HG03280 (cell line): ENCODE results near the gene MAPRE2.

ENCODE experiments used
- ATAC-seq: cut with Tn5 transposase; IDR thresholded peaks from one replicate; pipeline ENCODE4 v1.9.1; 2021; ENCODE audit warnings: mild to moderate bottlenecking, moderate library complexity; ENCODE audit not compliant: unreplicated experiment

Gene MAPRE2

DNA sequence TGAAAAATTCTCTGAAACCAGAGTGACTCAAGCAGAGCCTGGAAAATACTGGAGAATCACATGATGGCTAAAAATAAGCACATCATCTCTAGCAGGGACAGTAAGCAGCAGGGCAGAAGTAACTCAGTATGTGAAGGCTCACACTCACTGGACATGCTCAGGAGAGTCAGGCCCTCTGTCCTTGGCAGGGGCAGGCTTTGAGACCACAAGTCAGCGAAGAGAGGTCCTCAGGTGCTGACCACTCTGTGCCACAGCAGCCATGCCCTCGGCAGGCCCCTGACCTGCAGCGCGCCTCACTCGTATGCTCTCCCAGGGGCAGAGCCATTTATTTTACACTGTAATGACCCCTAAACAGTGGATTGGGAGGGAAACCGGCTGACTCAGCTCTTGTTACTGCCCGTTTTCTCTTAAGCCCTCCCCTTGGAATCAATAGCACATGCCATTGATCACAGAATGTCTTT is 76.8 kb downstream of the MAPRE2 start:
- no peak for ATAC-seq

DNA sequence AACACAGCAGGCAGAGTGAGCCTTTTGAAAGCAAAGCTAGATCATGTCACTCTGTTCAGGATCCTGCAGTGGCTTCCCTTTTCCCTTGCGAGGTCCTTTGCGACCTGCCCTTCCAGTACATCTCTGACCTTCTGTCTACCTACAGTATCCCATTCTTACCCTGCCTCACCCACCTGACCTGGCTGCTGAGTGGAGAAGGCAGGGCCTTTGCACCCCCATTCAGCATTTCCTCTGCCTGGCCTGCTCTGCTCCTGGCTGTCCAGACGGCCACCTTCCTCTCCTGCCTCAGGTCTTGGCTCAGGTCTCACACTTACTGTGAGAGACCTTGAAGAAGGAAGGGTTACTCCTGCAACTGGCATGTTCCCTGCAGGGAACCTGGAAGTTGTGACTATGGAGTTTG is 77.4 kb downstream of the MAPRE2 start:
- no peak for ATAC-seq

DNA sequence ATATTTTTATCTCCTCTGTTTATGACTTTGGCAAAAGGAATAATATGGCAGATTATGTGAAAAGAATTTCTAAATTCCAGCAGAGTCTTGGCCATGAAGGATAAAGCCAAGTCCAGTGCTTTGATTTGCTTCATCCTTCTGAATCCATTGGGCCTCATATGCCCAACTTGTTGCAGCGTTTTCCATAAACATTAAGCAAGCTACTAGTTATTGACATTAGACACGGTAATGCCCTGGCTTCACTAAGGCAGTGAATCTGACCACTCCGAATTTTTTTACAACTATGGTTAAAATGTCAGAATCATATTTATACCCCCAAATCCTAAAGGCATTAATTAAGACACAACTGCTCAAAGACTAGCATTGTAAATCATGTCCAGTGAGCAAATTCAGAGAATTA is 79.8 kb downstream of the MAPRE2 start:
- no peak for ATAC-seq

DNA sequence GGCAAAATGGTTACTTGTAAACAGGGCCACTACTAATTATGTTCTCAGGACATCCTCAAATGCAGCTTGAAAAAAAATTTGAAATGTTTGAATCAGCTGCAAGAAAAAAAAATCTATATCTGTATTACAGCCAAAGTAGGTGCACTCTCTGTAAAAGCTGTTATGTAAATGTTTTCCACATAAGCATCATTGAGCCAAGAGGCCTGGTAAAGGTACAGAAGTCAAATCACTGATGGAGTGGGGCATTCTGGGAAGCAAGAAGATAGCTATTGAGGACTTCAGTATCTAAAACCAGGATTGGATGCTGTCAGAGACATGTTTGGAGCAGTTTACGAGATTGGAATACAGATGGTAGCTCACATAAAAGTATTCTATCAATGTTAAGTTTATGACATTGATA is 80.3 kb downstream of the MAPRE2 start:
- ATAC-seq = no peak

DNA sequence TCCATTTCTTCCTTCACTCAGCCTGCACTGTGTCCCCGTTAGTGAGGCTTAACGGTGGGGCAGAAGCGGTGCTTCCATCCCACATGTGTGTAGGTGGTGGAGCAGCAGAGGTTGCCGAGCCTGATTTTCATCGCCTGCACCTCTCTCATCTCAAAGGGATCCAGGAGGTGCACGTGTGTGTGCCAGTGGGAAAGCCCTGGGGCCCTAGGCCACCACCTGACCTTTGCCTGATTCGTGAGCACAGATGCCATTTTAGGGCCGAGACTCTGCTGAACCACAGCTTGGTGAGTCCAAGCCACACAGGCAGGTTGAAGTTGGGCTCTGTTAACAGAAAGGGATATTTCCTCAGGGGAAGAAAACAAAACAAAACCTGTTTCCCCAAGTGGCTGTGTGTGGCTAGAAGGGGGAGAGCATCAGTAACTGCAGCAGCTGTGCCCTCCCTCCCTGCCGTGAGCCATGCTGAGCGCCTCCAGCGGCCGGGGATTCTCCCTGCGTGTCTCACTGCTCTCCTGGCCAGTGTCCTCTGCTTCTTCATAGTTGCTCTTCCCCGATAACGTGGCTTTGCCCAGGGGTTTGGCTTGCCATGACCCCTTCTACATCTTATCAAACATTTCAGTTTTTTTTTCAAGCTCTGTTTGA is 81.5 kb downstream of the MAPRE2 start:
- ATAC-seq = no peak

DNA sequence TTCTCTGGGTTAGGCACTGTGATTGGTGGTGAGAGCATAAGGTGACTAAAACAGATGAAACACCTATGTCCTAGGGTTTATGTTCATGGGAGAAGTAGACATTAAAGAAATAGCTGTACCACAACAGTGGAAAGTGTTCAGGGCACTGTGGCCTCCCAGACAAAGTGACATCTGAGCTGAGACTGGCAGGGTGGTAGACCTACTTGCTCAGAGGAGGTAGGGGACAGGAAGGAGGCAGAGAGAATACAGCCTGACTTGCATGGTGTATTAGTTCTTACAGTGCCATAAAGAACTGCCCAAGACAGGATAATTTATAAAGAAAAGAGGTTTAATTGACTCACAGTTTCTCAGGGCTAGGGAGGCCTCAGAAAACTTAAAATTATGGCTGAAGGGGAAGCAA is 82.6 kb downstream of the MAPRE2 start:
- no peak for ATAC-seq

DNA sequence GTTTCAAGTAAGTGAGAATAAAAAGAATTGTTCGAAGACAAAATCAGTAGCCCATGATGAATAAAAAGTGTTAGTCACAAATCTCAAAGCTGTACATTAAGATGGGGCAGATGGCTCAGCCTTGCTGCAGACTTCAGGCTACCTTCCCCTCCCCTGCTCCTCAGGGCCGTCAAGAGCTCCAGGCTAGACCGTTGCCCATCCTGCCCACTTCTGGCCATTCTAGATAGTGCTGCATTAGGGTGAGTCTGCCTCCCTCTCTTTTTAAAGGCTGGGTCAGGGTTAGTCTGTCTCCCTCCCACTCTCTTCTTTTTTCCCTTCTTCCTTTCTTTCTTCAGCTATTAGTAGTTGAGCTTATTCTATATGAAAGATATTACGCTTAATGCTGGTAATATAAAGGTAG is 86.0 kb downstream of the MAPRE2 start:
- no peak for ATAC-seq

DNA sequence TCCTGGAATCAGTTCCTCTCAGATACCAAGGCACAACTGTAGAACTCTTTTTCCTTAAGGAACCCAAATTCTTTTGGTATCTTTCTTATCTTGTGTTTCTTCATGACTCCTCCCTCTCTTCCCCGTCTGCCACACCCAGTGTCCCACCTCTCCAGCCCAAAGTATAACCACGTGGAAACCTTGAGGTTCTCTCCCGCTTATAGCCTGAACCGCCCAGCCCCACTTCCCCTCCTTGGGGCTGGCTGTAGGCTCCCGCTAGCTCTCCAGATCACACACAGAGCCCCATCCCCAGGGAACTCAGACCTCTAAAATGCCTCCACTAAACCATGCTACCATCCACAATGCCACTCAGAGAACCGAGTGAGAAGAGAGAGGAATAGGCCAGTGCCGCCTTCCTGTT is 87.5 kb downstream of the MAPRE2 start:
- ATAC-seq = no peak

DNA sequence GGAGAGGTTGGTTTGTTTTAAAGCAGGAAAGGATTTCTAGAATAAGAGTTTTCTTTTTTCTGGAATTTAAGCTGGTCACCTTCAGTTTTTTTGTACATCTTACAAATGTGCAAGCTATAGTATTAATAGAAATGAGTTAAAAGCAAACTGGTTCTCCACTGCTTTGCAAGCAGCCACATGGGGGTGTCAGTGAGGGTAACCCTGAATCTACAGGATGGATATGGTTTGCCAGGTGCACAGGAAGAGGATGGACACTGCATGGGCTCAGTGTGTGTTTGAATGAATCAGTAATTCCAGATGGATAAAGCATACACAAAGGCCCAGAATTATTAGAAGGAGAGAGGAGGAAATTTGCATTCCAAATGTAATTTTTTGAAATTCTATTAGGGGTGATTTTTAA is 89.0 kb downstream of the MAPRE2 start:
- no peak for ATAC-seq

DNA sequence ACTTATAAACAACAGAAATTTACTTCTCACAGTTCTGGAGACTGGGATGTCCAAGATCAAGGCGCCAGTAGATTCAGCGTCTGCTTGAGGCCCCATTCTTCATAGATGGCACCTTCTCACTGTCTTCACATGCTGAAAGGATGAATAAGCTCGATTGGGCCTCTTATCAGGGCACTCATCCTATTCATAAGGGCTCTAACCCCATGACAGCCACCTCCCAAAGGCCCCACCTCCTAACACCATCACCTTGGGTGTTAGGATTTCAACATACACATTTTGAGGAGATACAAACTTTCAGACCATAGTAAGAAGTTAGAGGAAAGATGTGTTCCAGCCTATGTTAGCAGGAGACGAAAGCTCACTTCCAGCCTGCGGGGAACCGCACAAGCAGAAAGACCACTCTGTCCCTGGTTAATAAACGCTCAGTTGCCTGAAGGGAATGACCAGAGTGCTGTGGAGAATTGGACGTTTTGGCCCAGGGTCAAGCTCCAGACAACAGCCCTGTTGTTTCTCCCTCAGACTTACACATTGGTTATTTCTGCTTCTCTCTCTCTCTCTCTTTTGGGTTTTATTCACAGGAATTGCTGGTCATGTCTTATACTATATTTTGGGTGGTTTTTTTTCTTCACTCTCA is 90.3 kb downstream of the MAPRE2 start:
- no peak for ATAC-seq

DNA sequence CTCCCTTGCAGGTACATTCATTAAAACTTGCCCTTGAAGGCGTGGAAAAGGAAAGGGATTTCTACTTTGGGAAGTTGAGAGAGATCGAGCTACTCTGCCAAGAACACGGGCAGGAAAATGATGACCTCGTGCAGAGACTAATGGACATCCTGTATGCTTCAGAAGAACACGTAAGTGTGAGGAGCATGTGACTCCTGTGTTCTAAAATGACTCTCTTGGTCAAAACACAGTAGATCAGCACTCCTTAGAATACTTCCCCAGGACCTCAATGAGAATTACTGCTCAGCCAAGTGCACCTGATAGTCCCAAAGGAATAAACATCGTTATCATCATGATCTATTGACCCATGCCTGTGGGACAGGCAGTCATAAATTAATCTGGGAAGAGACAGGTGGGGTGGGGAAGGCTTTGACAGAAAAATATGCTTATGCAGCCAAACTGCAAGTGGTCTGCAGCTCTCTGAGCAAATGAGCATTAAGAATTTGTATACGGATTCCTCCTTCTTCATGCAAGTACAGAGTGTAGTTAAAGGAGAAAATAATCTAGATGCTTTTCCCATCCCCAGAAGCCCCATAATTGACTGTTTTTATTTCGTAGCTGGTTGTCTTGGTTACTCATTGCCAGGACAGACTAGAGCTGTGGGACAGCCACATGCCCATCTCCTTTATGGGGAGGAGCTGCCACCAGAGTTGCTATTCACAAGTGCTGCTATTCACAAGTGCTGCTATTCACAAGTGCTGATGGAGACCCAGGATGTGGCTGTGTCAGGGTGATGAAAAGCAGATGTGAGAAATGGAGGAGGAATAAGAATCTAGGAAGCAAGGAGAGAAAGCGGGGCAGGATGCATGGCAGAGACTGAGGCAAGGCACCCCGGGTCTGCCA is 91.0 kb downstream of the MAPRE2 start:
- no peak for ATAC-seq

DNA sequence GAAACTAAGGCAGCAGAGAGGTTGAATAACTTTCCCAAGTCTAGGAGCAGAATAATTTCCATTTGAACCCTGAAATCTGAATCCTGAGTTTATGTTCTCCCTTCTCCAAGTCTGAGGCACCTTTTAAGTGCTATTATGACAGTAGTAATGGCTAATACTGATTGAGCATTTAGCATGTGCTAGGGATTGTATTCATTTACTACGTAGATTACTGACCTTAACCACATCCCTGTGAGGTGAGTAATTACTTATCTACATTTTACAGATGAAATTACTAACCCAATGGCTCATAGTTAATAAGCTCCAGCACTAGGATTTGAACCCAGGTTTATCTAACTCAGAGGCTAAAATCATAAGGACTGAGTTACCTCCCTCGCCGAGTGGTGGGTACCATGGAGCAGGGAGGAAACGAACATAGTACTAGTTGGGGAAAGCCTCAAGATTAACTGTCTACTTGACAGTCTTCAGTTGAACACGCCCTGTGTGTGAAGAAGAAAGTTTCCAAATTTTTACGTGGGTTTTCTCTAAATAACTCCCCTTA is 93.0 kb downstream of the MAPRE2 start:
- no peak for ATAC-seq

DNA sequence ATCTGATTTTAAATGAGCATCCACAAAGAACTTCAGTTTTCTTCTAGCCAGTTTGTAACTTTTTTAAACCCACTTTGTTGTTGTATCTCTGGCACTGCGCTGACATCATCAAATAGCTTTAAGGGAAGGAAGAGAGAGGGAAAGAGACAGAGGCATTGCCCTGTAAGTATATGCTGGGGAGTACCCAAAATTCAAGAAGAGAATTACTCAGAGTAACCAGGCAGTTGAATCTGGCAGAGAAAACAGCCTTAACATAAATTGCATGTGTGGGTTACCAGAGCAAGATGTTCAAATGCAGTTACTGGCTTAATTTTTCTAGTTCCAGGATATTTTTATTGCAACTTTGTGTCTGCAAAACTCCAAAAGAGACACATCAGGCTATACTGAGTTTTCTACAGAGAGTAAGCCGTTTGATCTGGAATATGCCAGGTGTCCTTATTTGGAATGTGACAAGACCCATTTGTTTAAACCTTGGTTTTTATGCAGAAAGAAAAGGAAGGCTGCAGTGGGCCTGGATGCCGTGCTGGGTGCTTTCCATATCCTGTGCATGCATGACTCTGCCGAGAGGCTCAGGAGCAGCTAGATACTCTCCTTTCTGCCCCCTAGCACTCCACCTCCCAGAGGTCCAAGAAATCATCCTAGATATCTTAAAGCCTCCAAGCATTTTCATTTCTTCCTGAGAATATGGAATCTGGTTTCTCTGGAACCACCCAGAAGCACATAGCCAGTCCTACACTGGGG is 93.7 kb downstream of the MAPRE2 start:
- no peak for ATAC-seq

DNA sequence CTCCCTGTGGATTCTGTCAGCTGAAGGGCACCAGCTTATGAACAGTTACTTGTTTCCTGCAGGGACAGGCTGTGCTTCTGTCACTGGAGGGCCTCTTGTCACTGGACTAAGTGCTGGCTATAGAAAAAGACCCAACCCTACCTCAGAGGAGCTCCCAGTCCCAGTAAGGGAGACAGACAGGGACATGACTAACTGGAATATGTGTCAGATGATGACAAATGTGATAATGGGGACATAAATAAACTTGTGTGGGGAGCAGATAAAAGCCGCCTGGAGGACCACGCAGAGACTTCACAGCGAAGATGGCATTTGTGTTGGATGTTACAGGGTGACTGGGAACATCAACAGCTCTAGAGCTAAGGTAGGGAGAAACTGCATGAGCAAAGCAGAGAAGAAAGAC is 95.0 kb downstream of the MAPRE2 start:
- ATAC-seq = no peak

DNA sequence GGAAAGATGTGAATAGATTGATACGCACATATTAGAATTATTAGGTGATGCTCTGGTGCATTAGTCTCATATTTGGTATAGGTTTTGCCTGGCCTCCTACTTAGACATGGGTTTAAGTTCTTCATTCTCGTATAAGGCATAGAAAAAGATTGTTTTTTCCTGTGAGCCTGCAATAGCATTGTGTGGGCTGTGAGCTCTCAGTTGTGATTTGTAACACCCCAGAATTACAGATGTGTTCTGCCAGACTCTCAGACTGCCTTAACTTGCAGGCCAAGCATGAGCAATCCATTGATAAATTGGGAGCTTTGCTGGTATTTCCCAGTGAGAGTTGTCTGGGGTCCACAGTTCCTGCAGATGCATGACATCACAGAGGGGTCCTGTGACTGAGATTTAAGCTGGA is 95.7 kb downstream of the MAPRE2 start:
- no peak for ATAC-seq

DNA sequence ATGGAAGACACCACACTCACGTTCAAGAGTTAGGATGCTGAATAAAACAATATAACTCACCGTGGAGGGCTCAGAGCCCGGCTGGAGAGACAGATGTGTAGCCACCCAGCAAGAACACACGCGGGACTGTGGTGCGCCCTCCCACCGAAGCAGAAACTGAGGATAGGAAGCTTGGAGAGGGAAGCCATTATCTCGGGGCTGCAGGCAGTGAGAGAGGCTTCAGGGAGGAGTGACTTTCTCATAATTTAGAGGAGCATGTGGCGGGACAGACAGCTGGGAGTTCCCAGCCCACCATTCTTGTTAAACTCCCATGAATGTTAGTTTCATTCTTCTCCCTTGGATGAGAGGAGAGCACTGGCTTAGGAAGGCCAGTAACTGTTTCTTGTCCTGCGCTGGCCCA is 96.4 kb downstream of the MAPRE2 start:
- ATAC-seq = no peak

DNA sequence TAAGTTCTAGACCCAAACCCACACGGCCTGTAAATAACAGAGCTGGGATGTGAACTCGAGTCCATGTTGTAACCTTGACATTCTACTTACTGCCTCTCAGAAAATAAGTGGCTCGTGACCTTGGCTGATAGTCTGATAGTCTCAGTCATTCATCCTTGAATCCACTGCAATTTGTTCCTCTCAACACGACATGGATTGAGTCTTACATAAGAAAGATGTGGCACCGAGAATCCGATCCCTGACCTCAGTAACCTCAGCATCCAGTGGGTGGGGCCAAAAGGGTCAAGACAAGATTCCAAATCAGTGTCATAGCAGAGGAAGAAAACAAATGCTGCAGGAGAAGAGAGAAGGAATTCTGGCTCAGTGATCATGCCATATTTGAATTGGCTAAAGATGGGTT is 97.6 kb downstream of the MAPRE2 start:
- ATAC-seq = no peak

DNA sequence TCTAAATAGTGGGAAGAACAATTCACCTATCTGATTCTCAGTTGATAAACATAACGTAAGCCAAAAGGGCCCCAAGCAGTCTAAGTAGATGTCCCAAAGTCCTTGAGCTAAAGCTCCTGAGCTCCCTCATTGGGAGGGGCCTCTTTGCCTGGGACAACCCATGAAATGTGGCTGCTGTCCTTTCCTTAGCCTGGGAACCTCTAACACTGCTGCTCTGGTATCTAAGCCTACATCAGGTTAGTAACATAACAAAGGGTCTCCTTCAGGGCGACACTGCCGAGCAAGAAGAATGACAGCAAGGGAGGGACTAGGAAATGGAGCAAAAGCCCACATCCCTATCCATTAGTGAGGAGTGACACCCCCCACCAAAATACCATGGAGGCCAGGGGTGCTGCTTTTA is 98.3 kb downstream of the MAPRE2 start:
- no peak for ATAC-seq

DNA sequence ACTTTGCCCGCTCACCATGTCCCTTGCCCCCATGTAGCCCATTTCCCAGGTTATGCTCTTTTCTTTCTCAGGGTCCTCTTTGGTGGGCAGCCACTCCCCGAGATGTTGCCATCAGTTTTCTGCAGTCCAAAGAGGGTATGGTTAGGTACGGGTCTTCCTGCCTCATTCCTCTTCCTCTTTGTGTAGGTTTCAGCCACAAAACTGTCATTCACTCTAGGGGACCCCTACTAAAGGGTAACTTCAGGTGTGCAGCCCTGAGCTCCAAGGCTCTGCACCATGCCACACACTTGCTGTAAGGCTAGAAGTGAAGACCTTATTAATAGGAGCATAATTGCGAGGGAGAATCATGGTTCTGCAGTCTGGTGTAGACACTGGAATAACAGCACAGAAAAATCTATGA is 99.9 kb downstream of the MAPRE2 start:
- no peak for ATAC-seq

DNA sequence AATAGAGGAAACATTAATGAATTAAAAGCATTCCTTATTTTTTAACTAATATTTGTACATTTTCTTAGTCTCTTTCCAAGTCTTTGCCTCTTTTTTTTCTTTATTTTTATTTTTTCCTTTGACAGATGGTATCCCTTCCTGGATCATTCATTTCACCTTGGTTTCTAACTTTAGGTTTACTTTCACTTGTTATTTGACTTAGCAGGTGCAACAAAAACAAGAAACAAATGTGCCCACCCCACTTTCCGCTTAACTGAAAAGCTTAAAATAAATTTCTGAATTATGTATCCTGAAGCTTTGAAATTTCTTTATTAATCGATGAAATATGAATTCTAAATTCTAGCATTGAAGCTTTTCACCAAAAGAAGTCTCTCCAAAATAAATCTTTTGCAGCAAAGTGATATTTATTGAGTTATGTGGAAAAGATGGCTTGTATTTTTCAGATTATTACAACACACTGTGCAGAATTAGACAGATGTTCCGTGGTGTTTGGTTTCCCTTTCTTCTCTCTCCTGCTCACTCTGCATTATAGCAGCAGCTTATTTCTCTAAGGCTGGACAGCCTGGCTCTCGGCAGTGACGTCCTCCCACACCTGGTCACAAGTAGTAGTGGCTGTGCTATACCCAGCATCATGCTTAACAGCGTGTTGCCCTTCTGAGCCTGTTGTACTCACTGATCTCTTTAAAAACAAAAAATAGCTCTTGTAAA is 100.5 kb downstream of the MAPRE2 start:
- ATAC-seq = no peak

DNA sequence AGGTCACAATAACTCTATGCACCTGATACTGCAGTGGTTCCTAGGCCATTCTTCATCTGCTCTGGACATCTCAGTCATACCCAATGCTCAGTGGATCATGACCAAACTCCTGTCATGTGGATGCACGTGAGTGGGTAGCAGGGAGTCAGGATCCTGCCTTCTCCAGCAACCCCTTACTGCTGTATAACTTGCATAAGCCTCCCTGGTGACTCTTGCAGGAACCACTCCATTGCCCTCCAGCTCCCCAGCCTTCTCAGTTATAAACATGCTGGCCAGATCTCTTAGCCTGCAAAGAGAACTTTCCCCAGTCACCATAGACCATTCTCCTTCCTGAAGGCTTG is 101.0 kb downstream of the MAPRE2 start:
- ATAC-seq = no peak
